C4-2B (cell line): ENCODE data around the gene NFYC.

Source experiments
- H3K27ac ChIP-seq: fragments of 450-650 bp; 2 replicates; pipeline ENCODE4 v1.5.1; 2017
- ZFX ChIP-seq: fragments of 450-650 bp; IDR thresholded peaks from 2 replicates; pipeline ENCODE4 v1.6.1; 2017
- TF ChIP-seq, protein P1 (sequence below): fragments of 450-650 bp; conservative IDR thresholded peaks from 2 replicates; pipeline ENCODE4 v1.5.1; 2017; ENCODE audit warnings: mild to moderate bottlenecking

Gene NFYC

DNA sequence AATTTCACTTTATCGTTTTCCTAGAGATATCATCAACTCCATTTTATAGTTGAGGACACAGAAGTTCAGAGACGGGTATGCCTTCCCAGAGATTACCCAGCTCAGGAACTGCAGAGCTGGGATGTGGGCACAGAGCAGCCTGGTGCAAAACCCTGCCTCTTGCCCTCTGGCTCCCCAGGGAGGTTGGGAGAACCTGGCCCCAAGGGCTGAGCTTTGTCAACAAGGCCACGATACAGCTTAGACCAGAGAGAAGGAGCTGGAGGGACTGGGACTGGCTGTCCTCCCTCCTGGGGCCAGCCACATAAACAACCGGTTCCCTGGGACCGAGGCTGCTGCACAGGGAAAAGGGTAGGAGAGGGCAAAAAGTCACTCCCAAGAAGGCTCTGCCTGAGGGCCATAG lies 29.8 kb upstream of the NFYC start:
- H3K27ac ChIP-seq = no peak overlapping the region
- no peak for TF ChIP-seq ZFX
- TF ChIP-seq, protein P1, sequence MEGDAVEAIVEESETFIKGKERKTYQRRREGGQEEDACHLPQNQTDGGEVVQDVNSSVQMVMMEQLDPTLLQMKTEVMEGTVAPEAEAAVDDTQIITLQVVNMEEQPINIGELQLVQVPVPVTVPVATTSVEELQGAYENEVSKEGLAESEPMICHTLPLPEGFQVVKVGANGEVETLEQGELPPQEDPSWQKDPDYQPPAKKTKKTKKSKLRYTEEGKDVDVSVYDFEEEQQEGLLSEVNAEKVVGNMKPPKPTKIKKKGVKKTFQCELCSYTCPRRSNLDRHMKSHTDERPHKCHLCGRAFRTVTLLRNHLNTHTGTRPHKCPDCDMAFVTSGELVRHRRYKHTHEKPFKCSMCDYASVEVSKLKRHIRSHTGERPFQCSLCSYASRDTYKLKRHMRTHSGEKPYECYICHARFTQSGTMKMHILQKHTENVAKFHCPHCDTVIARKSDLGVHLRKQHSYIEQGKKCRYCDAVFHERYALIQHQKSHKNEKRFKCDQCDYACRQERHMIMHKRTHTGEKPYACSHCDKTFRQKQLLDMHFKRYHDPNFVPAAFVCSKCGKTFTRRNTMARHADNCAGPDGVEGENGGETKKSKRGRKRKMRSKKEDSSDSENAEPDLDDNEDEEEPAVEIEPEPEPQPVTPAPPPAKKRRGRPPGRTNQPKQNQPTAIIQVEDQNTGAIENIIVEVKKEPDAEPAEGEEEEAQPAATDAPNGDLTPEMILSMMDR = no peak

DNA sequence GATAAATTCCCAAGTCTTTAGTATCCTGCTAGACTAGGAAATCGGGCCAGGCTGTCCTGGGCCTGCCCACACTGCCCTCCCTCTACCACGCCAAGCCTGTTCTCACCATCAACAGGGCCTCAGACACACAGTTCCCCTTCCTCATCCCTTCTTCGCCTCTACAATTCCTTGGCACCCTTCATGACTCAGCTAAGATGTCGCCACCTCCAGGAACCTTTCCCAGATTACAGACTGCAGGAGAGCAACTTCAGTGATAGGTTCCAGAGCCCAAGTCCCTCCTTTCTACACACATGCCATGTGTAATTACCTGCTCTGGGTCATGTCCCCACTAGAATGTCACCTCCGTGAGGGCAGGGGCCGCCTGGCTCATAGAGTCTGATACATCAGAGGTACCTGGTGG lies 29.4 kb upstream of the NFYC start:
- no peak for TF ChIP-seq ZFX
- TF ChIP-seq, protein P1 = no peak
- H3K27ac ChIP-seq = no peak overlapping the region

DNA sequence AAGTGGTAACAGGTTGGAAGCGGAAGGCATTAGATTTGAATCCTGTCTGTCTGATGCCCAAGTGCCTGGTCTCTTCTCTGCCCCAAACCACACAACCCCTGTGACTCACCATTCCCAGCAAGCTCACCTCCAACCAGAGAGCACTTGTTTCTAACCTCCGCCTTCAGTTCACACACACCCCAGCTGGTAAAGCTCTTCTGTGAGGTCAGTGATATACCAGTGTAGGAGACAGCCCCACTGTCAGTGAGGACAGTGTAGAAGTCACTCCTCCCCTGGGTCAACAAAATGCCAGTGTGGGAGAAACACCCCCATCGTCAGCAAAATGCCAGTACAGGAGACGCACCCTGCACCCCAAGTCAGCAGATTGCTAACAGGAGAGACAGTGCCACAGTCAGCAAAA lies 28.6 kb upstream of the NFYC start:
- TF ChIP-seq, protein P1 = no peak
- TF ChIP-seq ZFX = no peak
- no peak overlapping the region for H3K27ac ChIP-seq

DNA sequence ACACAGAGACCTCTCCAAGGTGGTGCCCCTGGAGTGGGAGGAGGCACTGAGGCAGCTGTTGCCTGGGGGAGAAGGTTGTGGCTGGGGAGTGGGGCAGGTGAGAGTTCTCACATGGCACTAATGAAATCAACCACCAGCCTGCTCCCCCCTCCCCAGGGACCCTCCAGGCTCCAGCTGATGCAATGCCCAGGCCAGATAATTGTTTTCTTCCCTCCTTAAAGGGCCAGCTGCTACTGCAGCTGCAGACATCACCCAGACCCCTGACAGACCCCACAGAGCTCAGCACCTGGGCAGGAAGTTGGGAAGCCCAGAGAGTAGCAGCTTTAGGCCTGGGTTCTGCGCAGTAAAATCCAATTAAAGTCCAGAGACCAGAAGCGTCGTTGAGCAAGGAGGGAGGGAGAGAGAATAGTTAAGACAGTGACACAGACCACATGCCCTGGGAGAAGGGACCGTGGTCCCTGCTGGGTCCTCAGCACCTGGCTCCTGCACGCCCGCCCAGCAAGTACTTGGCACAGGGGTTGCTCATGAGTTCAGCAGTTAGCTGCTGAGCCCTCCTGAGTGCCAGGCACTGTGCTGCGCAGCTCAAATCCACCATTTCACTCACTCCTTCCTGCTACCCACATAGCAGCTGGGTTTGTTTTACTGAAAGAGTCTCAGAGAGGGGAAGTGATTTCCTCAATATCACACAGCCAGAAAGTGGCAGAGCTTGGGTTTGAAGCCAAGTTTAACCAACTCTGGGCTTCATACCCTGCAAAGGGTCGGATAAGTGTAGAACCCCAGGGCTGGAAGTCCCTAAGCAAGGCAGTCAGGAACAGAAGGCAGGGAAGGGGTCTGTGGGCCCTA lies 28.0 kb upstream of the NFYC start:
- H3K27ac ChIP-seq = no peak overlapping the region
- TF ChIP-seq ZFX = no peak
- TF ChIP-seq, protein P1 = no peak

DNA sequence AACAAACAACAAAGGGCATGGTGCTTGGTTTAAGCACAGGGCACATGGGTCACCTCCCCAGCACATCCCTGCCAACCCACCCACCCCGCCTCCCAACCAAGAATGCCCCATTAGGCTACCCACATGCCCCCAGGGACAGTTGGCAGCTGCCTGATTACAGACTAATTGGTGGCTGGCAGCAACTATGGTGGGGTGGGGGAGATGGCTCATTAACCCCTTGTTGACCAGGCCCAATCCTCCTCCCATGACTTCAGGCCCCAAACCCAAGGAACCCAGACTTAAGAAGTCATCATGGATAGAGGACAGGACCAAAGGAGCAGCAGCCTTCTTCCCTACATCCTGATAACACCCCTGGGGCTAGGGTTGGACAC lies 27.4 kb upstream of the NFYC start:
- no peak for TF ChIP-seq ZFX
- TF ChIP-seq, protein P1 = no peak
- no peak overlapping the region for H3K27ac ChIP-seq

DNA sequence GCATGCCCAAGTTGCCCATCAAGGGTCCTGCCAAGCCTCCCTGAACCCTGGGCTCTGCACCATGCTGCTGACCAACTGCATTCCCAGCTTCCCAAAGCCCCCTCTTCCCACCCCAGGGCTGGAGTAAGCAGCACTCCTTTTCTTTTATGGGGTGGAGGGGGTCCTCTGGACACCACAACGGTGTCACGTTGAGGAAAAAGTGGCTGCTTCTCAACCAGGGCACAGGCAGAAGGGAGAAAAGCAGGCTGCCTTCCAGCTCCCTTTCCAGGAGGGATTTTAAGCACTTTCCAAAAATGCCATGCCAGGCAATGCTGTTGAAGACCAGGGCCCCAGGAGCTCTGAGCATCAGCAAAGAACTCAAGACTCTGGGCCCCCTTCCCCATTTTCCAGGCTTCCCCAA lies 26.7 kb upstream of the NFYC start:
- TF ChIP-seq, protein P1 = no peak
- no peak overlapping the region for H3K27ac ChIP-seq

DNA sequence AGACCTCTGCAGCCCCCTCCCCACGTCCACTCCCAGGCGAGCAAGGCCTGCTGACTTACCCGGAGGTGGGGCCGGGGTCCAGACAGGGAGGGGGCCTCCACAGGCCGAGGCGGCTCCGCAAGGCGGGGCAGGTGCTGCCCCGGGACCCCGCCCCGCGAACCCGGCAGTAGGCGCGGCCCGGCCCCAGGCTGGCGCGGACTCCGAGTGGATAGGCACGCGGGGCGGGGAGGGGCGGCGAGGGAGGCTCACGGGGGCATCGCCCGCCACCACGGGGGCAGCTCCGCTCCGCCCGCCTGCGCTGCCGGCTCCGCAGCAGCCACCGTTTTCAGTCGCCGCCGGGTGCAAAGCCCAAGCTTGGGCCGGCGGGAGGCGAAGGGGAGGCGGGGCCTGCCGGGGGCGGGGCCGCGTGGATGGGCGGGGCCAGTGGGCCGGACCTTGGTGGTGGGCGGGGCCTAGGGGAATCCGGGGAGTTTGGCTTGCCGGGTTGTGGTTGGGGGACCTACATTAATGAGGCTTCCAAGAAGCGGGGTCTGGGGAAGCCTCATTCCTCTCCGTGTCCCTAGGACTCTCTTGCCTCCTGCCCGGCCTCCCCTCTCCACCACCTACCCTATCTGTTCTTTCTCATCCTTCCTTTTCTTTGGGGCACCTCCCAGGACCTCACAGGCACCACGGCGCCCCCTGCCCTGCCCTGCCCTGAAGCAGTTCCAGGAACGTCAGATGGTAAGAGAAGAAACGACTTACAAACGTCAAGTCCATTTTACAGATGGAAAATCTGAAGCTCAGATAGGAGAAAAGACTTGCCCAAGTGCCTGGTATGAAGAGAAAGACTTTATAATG lies 26.0 kb upstream of the NFYC start, which contains the start of gene RIMS3:
Gene RIMS3, minus strand, starts transcription at position 348 of the 837 bp plus-strand sequence. CDS start 23,757 bp downstream, outside the sequence.
- TF ChIP-seq, protein P1 = no peak
- no peak for TF ChIP-seq ZFX
- H3K27ac ChIP-seq = peak within 1 kb of the TSS; percentile 36; the same call in 1 of the 2 replicates
